IMR-90 (cell line): ENCODE measurements around the gene ARHGAP35. TPM values are rescaled to one million over a fixed set of nuclear protein-coding genes. Genes with fewer than 3 reads are reported as not detected.

Source experiments
- ATAC-seq: fragments of 200-7000 bp; cut with Tn5 transposase; 2 replicates; pipeline ENCODE4 v1.9.1; 2020; ENCODE audit warnings: low read depth, mild to moderate bottlenecking, moderate library complexity
- BruUV-seq: library from RNA; stranded (reverse); fragments of 400-500 nt; replicated peaks from 2 replicates; lab custom pipeline; 2021; lab: Mats Ljungman, UMichigan
- CTCF ChIA-PET: fragments of 300-600 bp; formaldehyde crosslinking; extraction: SDS; loops from one replicate; lab custom pipeline; 2021; ENCODE audit warnings: antibody characterized with exemption; lab: Yijun Ruan, JAX
- POLR2A ChIA-PET: fragments of 300-600 bp; sonication (Branson Sonifier 250); formaldehyde crosslinking; loops from one replicate; lab custom pipeline; 2022; ENCODE audit warnings: antibody characterized with exemption; ENCODE audit not compliant: unreplicated experiment; lab: Charles Lee
- DNase-seq: peaks from one replicate; pipeline ENCODE4 v3.0.0; 2013
- H2AFZ ChIP-seq: replicated peaks from 2 replicates; pipeline ENCODE3; 2013; ENCODE audit warnings: low read length, mild to moderate bottlenecking; ENCODE audit not compliant: poor library complexity
- H2AK5ac ChIP-seq: 2 replicates; pipeline ENCODE4 v1.6.1; 2013; ENCODE audit warnings: low read depth, low read length, inconsistent platforms
- H2AK9ac ChIP-seq: replicated peaks from 2 replicates; pipeline ENCODE3; 2013; ENCODE audit warnings: mild to moderate bottlenecking, low read depth, low read length, moderate library complexity; ENCODE audit not compliant: poor library complexity
- H2BK120ac ChIP-seq: 2 replicates; pipeline ENCODE4 v1.6.1; 2013; ENCODE audit warnings: low read depth, low read length, inconsistent platforms
- H2BK15ac ChIP-seq: 3 replicates; pipeline ENCODE4 v1.6.1; 2013; ENCODE audit warnings: low read depth, low read length, inconsistent platforms
- H2BK20ac ChIP-seq: 2 replicates; pipeline ENCODE4 v1.6.1; 2013; ENCODE audit warnings: low read depth, mild to moderate bottlenecking, inconsistent platforms, low read length, moderate library complexity
- H2BK5ac ChIP-seq: 2 replicates; pipeline ENCODE4 v1.6.1; 2013; ENCODE audit warnings: mild to moderate bottlenecking, low read depth, low read length, inconsistent platforms; ENCODE audit not compliant: poor library complexity, severe bottlenecking
- H3K14ac ChIP-seq: replicated peaks from 2 replicates; pipeline ENCODE4 v1.6.1; 2013; ENCODE audit warnings: low read depth, low read length, inconsistent platforms
- H3K18ac ChIP-seq: 2 replicates; pipeline ENCODE4 v1.6.1; 2013; ENCODE audit warnings: low read depth, low read length, control low read depth
- H3K23ac ChIP-seq: 2 replicates; pipeline ENCODE4 v1.6.1; 2013; ENCODE audit warnings: low read depth, low read length, inconsistent platforms
- H3K27ac ChIP-seq: 2 replicates; pipeline ENCODE4 v1.5.1; 2013; ENCODE audit warnings: mild to moderate bottlenecking, control low read depth, low read length; ENCODE audit not compliant: insufficient read depth
- H3K27me3 ChIP-seq: 2 replicates; pipeline ENCODE4 v1.6.1; 2013; ENCODE audit warnings: low read length; ENCODE audit not compliant: control insufficient read depth, insufficient read depth
- H3K36me3 ChIP-seq: 2 replicates; pipeline ENCODE4 v1.6.1; 2013; ENCODE audit warnings: low read length, mixed read lengths; ENCODE audit not compliant: control insufficient read depth, insufficient read depth
- H3K4ac ChIP-seq: 2 replicates; pipeline ENCODE4 v1.6.1; 2013; ENCODE audit warnings: low read depth, low read length, inconsistent platforms
- H3K4me1 ChIP-seq: 2 replicates; pipeline ENCODE4 v1.6.1; 2013; ENCODE audit warnings: low read length, mixed read lengths; ENCODE audit not compliant: control insufficient read depth, insufficient read depth
- H3K4me2 ChIP-seq: 2 replicates; pipeline ENCODE4 v1.6.1; 2013; ENCODE audit warnings: low read depth, mild to moderate bottlenecking, control low read depth, low read length, moderate library complexity
- H3K4me3 ChIP-seq: 2 replicates; pipeline ENCODE4 v1.5.1; 2013; ENCODE audit warnings: low read depth, mild to moderate bottlenecking, control low read depth, low read length, moderate library complexity; ENCODE audit not compliant: insufficient read depth
- H3K56ac ChIP-seq: 2 replicates; pipeline ENCODE4 v1.6.1; 2013; ENCODE audit warnings: low read length, inconsistent platforms; ENCODE audit not compliant: insufficient read depth; ENCODE audit errors: extremely low read depth
- H3K79me1 ChIP-seq, 2 experiments: 2 replicates each; pipeline ENCODE4 v1.6.1; 2013; ENCODE audit warnings: low read length in 2 of 2, inconsistent platforms in 1 of 2, low read depth in 1 of 2
- H3K9ac ChIP-seq: 2 replicates; pipeline ENCODE4 v1.6.1; 2013; ENCODE audit warnings: low read depth, low read length, control low read depth
- H3K9me1 ChIP-seq: 2 replicates; pipeline ENCODE4 v1.6.1; 2013; ENCODE audit warnings: low read length, inconsistent platforms; ENCODE audit not compliant: insufficient read depth
- H3K9me3 ChIP-seq: 2 replicates; pipeline ENCODE4 v1.6.1; 2013; ENCODE audit warnings: low read length; ENCODE audit not compliant: control insufficient read depth, insufficient read depth
- H4K20me1 ChIP-seq: 2 replicates; pipeline ENCODE4 v1.6.1; 2013; ENCODE audit warnings: low read length, inconsistent platforms; ENCODE audit not compliant: insufficient read depth
- H4K5ac ChIP-seq: 2 replicates; pipeline ENCODE4 v1.6.1; 2013; ENCODE audit warnings: mild to moderate bottlenecking, low read depth, low read length, control low read depth
- H4K8ac ChIP-seq, 2 experiments: 2 replicates each; pipeline ENCODE4 v1.6.1; 2013; ENCODE audit warnings: low read depth in 2 of 2, low read length in 2 of 2, control low read depth in 1 of 2, inconsistent platforms in 1 of 2
- H4K91ac ChIP-seq: 2 replicates; pipeline ENCODE4 v1.6.1; 2013; ENCODE audit warnings: low read depth, low read length, inconsistent platforms; ENCODE audit not compliant: insufficient read depth
- BHLHE40 ChIP-seq: fragments of 150-350 bp; IDR thresholded peaks from 2 replicates; pipeline ENCODE4 v1.6.1; 2016; ENCODE audit warnings: mild to moderate bottlenecking, low read depth, low read length
- CEBPB ChIP-seq: IDR thresholded peaks from 2 replicates; pipeline ENCODE4 v1.6.1; 2012; ENCODE audit warnings: low read depth, low read length, improper control_type of control experiment
- CHD1 ChIP-seq: IDR thresholded peaks from 2 replicates; pipeline ENCODE4 v1.6.1; 2012; ENCODE audit warnings: low read depth, low read length, improper control_type of control experiment
- CTCF ChIP-seq: conservative IDR thresholded peaks from 2 replicates; pipeline ENCODE4 v1.5.1; 2012; ENCODE audit warnings: mild to moderate bottlenecking, low read depth, low read length, improper control_type of control experiment
- ELK1 ChIP-seq: fragments of 150-350 bp; IDR thresholded peaks from 2 replicates; pipeline ENCODE4 v1.6.1; 2016; ENCODE audit warnings: low read depth, mild to moderate bottlenecking, low read length, moderate library complexity, borderline replicate concordance
- FOS ChIP-seq: fragments of 150-350 bp; IDR thresholded peaks from 2 replicates; pipeline ENCODE4 v1.6.1; 2016; ENCODE audit warnings: low read depth, low read length
- MAFK ChIP-seq: IDR thresholded peaks from 2 replicates; pipeline ENCODE4 v1.6.1; 2012; ENCODE audit warnings: low read depth, low read length, improper control_type of control experiment
- MAZ ChIP-seq: IDR thresholded peaks from 2 replicates; pipeline ENCODE4 v1.6.1; 2012; ENCODE audit warnings: low read depth, mild to moderate bottlenecking, low read length, improper control_type of control experiment, moderate library complexity, borderline replicate concordance
- MXI1 ChIP-seq: IDR thresholded peaks from 2 replicates; pipeline ENCODE4 v1.6.1; 2012; ENCODE audit warnings: low read depth, mild to moderate bottlenecking, low read length, moderate library complexity, borderline replicate concordance
- NFE2L2 ChIP-seq: fragments of 150-350 bp; IDR thresholded peaks from 2 replicates; pipeline ENCODE4 v1.6.1; 2016; ENCODE audit warnings: low read depth, mild to moderate bottlenecking, low read length
- POLR2A ChIP-seq: IDR thresholded peaks from 2 replicates; pipeline ENCODE4 v1.6.1; 2012; ENCODE audit warnings: mild to moderate bottlenecking, low read depth, low read length
- RAD21 ChIP-seq: IDR thresholded peaks from 2 replicates; pipeline ENCODE4 v1.6.1; 2012; ENCODE audit warnings: low read length, improper control_type of control experiment
- RCOR1 ChIP-seq: IDR thresholded peaks from 2 replicates; pipeline ENCODE4 v1.6.1; 2012; ENCODE audit warnings: mild to moderate bottlenecking, low read length, improper control_type of control experiment; ENCODE audit not compliant: insufficient replicate concordance
- RFX5 ChIP-seq: IDR thresholded peaks from 2 replicates; pipeline ENCODE4 v1.8.0; 2012; ENCODE audit warnings: low read depth, mild to moderate bottlenecking, low read length, moderate library complexity
- SMC3 ChIP-seq: fragments of 150-350 bp; IDR thresholded peaks from 2 replicates; pipeline ENCODE4 v1.6.1; 2016; ENCODE audit warnings: low read depth, mild to moderate bottlenecking, antibody characterized with exemption, low read length, moderate library complexity
- USF2 ChIP-seq: fragments of 150-350 bp; IDR thresholded peaks from 2 replicates; pipeline ENCODE4 v1.6.1; 2017; ENCODE audit warnings: mild to moderate bottlenecking, antibody characterized with exemption, low read length, low read depth
- WGBS, 2 experiments: methylation state at CpG; one replicate each; pipeline versions ENCODE4 v1.1.5 to v1.1.7; 2013; ENCODE audit warnings: missing lambda C conversion rate in 2 of 2; ENCODE audit not compliant: insufficient read length in 1 of 2; ENCODE audit errors: extremely low coverage in 2 of 2; 5-methylcytosine and 5-hydroxymethylcytosine counted together
- dilution Hi-C: fragments of 300-500 bp; cut with HindIII; formaldehyde crosslinking; loops from one replicate; pipeline ENCODE4 v1.14.3; 2018; ENCODE audit warnings: low sequenced_read_pairs; ENCODE audit not compliant: unreplicated experiment
- in situ Hi-C: fragments of 300-500 bp; cut with MboI; formaldehyde crosslinking; loops from 3 replicates; pipeline ENCODE4 v1.14.3; 2019; ENCODE audit warnings: low sequenced_read_pairs, inconsistent platforms, mixed read lengths
- intact Hi-C: fragments of 100-400 bp; cut with micrococcal nuclease; formaldehyde crosslinking; loops from 2 replicates; pipeline ENCODE4 v1.10.0; 2022
- polyA plus RNA-seq, 3 experiments: library from polyadenylated mRNA; depleted of rRNA; stranded (reverse); fragments of >200 nt; gene quantifications; 2 replicates each; pipeline ENCODE4 v1.2.3, GENCODE V29; 2012; ENCODE audit warnings: low replicate concordance in 1 of 3
- total RNA-seq: library from RNA; depleted of rRNA; stranded (reverse); fragments of >200 nt; gene quantifications from 2 replicates; pipeline ENCODE4 v1.2.3, GENCODE V29; 2012

Gene ARHGAP35
- total and polyA plus RNA-seq, 2 of the 4 experiments (the other 2 are of a cell fraction): 16.4 to 29.0 TPM

DNA sequence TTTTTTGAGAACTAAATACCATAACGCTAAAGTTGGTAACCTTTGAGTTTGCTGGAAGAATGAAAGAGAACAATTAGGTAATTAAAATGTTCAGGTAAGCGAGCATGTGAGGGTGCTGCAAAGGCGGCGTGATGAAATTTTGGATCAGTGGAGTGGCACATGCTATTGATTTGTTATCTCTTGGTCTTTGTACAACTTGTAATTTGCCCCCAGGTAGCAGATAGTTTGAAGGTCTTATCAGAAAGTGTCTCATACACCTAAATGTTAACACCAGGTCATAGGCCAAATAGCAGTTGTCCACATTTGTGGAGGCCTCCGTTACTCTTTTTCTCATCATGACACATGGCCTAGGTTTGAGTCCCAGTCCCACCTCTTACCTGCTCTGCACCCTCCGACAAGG, 14.9 kb downstream of the ARHGAP35 start:
- Histone ChIP-seq H3K9me3 (no peaks in the 10 kb centered on the region), H2BK20ac (no peak overlapping the region), H3K4me3 (no peak overlapping the region), H2BK5ac (no peak overlapping the region), H4K8ac (no peak overlapping the region), H2AK9ac (no peak overlapping the region), H2BK120ac (no peak overlapping the region), H3K4me2 (no peak overlapping the region), H3K27ac (no peak overlapping the region), H4K91ac (no peak overlapping the region), H3K14ac (0 out of 2 replicates have a peak overlapping the region, but pooled peaks have one; percentile 35), H2BK15ac (no peak overlapping the region), H3K79me1 (peaks cover 14 to 72% of the 10 kb centered on the region in 2 experiments), H4K20me1 (peaks cover 35% of the 10 kb centered on the region), H3K56ac (no peak overlapping the region), H3K9ac (no peak overlapping the region), H2AFZ (no peak overlapping the region), H3K36me3 (no peaks in the 10 kb centered on the region), H3K23ac (no peak overlapping the region), H2AK5ac (0 out of 2 replicates have a peak overlapping the region, but pooled peaks have one; percentile 27), H3K18ac (no peak overlapping the region), H3K4me1 (peaks cover 10% of the 10 kb centered on the region; the same call in 1 of the 2 replicates), H3K9me1 (peaks cover 9% of the 10 kb centered on the region), H4K5ac (no peak overlapping the region), H3K27me3 (no peaks in the 10 kb centered on the region), H3K4ac (no peak overlapping the region)
- BruUV-seq: no TSS peak
- dilution Hi-C loops (no loop called here), intact Hi-C loops (loop anchor here (5.0 kb wide), 1 partner anchor 57 kb away; no protein-coding TSS in a partner anchor), in situ Hi-C loops (no loop called here)
- WGBS, 2 experiments: no CpG with 5 or more reads among the region's 6 CpGs
- ChIA-PET CTCF (no interaction called here), POLR2A (no interaction called here)
- TF ChIP-seq FOS (no peak), CHD1 (no peak), MAFK (no peak), SMC3 (no peak), CEBPB (no peak), CTCF (no peak), ELK1 (no peak), USF2 (no peak), RAD21 (no peak), RFX5 (no peak), MXI1 (no peak), BHLHE40 (no peak), POLR2A (no peak), MAZ (no peak), NFE2L2 (no peak), RCOR1 (no peak)
- ATAC-seq (no peak), DNase-seq (no peak)
